ENCODE results near the gene SLC43A3.

SLC43A3 gene

GRCh38 chr11:57426929-57427726 is at the start of gene SLC43A3:
SLC43A3 (minus strand) TSS chr11:57427121; CDS start chr11:57426172, 949 bp downstream.
- peak in 36 of 56 donors; percentile 4 to 63 (median 24) for DNase-seq

- DNase-seq, result peak in 2 of 56 donors; percentile 24 to 40
Observed at GRCh38 chr11:57476047-57476756, 49.3 kb upstream of the SLC43A3 start.

GRCh38 chr11:57475671-57476046 is 48.7 kb upstream of the SLC43A3 start:
- DNase-seq, result no peak

GRCh38 chr11:57475191-57475590 is 48.3 kb upstream of the SLC43A3 start:
- DNase-seq, result no peak

GRCh38 chr11:57474803-57475115 is 47.8 kb upstream of the SLC43A3 start:
- no peak for DNase-seq

GRCh38 chr11:57474017-57474802 is 47.3 kb upstream of the SLC43A3 start:
- DNase-seq, result no peak

GRCh38 chr11:57473285-57473841 is 46.4 kb upstream of the SLC43A3 start:
- DNase-seq, result no peak

GRCh38 chr11:57471496-57471895 is 44.6 kb upstream of the SLC43A3 start:
- no peak for DNase-seq

GRCh38 chr11:57469268-57469667 is 42.3 kb upstream of the SLC43A3 start:
- no peak for DNase-seq

GRCh38 chr11:57468276-57468675 is 41.4 kb upstream of the SLC43A3 start:
- DNase-seq, result no peak

- no peak for DNase-seq
Observed at GRCh38 chr11:57467508-57468157, 40.7 kb upstream of the SLC43A3 start.

GRCh38 chr11:57466680-57467079 is 39.8 kb upstream of the SLC43A3 start:
- no peak for DNase-seq

GRCh38 chr11:57464539-57465181 is 37.7 kb upstream of the SLC43A3 start:
- DNase-seq, result no peak

GRCh38 chr11:57463671-57464538 is 37.0 kb upstream of the SLC43A3 start:
- DNase-seq, result no peak

- no peak for DNase-seq
Observed at GRCh38 chr11:57462597-57462996, 35.7 kb upstream of the SLC43A3 start.

- DNase-seq, result no peak
Observed at GRCh38 chr11:57461841-57462489, 35.0 kb upstream of the SLC43A3 start.

GRCh38 chr11:57460758-57461749 is 34.1 kb upstream of the SLC43A3 start:
- DNase-seq, result no peak

Data from nucleus accumbens (tissue), 56 donors.